Astrocyte (in vitro differentiated cells and primary cell): ENCODE results near the gene TEX19. TPM values are rescaled to one million over a fixed set of nuclear protein-coding genes. Genes with fewer than 3 reads are reported as not detected.
"Not testable (repeated sequence)": the region's sequence is repeated elsewhere in the genome, so short reads cannot be mapped to it uniquely, and the experiment has no call there.

Experiments used
- DNase-seq: peaks from one replicate; pipeline ENCODE4 v3.0.0-alpha.2; 2010; ENCODE audit warnings: low read depth
- FAIRE-seq: peaks from 2 replicates; lab custom pipeline; 2011; peaks lifted over from hg19 to GRCh38; lab: Jason Lieb, UNC
- H2AFZ ChIP-seq: 2 replicates; pipeline ENCODE4 v1.6.0; 2012; ENCODE audit warnings: low read depth, low read length, inconsistent platforms
- H3K27ac ChIP-seq: 2 replicates; pipeline ENCODE4 v1.5.1; 2011; ENCODE audit warnings: low read depth, low read length, inconsistent platforms
- H3K27me3 ChIP-seq: 2 replicates; pipeline ENCODE4 v1.6.0; 2011; ENCODE audit warnings: low read length, inconsistent platforms; ENCODE audit not compliant: insufficient read depth
- H3K36me3 ChIP-seq: 2 replicates; pipeline ENCODE4 v1.5.1; 2011; ENCODE audit warnings: low read length, inconsistent platforms; ENCODE audit not compliant: insufficient read depth
- H3K4me1 ChIP-seq: 2 replicates; pipeline ENCODE4 v1.5.1; 2011; ENCODE audit warnings: low read length, inconsistent platforms; ENCODE audit not compliant: insufficient read depth
- H3K4me2 ChIP-seq: 2 replicates; pipeline ENCODE4 v1.6.0; 2012; ENCODE audit warnings: low read length, inconsistent platforms
- H3K4me3 ChIP-seq: 2 replicates; pipeline ENCODE4 v1.5.1; 2011; ENCODE audit warnings: low read depth, mild to moderate bottlenecking, low read length, inconsistent platforms; ENCODE audit not compliant: insufficient read depth
- H3K79me2 ChIP-seq: 2 replicates; pipeline ENCODE4 v1.6.0; 2012; ENCODE audit warnings: mild to moderate bottlenecking, low read length, inconsistent platforms; ENCODE audit not compliant: insufficient read depth
- H3K9ac ChIP-seq: 2 replicates; pipeline ENCODE4 v1.6.0; 2012; ENCODE audit warnings: mild to moderate bottlenecking, low read length, inconsistent platforms
- H3K9me3 ChIP-seq: 2 replicates; pipeline ENCODE4 v1.5.1; 2012; ENCODE audit warnings: low read depth, mild to moderate bottlenecking, low read length, inconsistent platforms; ENCODE audit not compliant: insufficient read depth
- H4K20me1 ChIP-seq: 2 replicates; pipeline ENCODE4 v1.6.0; 2012; ENCODE audit warnings: low read length, inconsistent platforms; ENCODE audit not compliant: insufficient read depth
- H3K27ac Mint-ChIP-seq: one replicate; pipeline ENCODE4 v1.8.0; 2021; ENCODE audit warnings: mild to moderate bottlenecking, mixed read lengths; ENCODE audit not compliant: unreplicated experiment
- H3K27me3 Mint-ChIP-seq: one replicate; pipeline ENCODE4 v1.8.0; 2021; ENCODE audit warnings: low read depth, mixed read lengths; ENCODE audit not compliant: unreplicated experiment
- H3K36me3 Mint-ChIP-seq: one replicate; pipeline ENCODE4 v1.8.0; 2021; ENCODE audit warnings: low read depth, mixed read lengths; ENCODE audit not compliant: unreplicated experiment
- H3K4me1 Mint-ChIP-seq: one replicate; pipeline ENCODE4 v1.8.0; 2021; ENCODE audit warnings: low read depth, mixed read lengths; ENCODE audit not compliant: unreplicated experiment
- H3K4me3 Mint-ChIP-seq: one replicate; pipeline ENCODE4 v1.8.0; 2021; ENCODE audit warnings: mild to moderate bottlenecking, moderate library complexity, mixed read lengths; ENCODE audit not compliant: unreplicated experiment
- H3K9me3 Mint-ChIP-seq: one replicate; pipeline ENCODE4 v1.8.0; 2021; ENCODE audit warnings: mild to moderate bottlenecking, mixed read lengths; ENCODE audit not compliant: unreplicated experiment
- CTCF ChIP-seq: IDR thresholded peaks from 2 replicates; pipeline ENCODE4 v1.5.1; 2011; ENCODE audit warnings: low read depth, mild to moderate bottlenecking, inconsistent platforms, low read length, moderate library complexity; ENCODE audit not compliant: insufficient read depth
- EZH2 ChIP-seq: IDR thresholded peaks from 2 replicates; pipeline ENCODE4 v1.6.1; 2012; ENCODE audit warnings: mild to moderate bottlenecking, low read length, inconsistent platforms; ENCODE audit not compliant: insufficient read depth
- total RNA-seq: library from RNA; stranded (reverse); gene quantifications from 2 replicates; pipeline ENCODE4 v1.2.1, GENCODE V29; 2021

TEX19 gene
- total RNA-seq, 1 donor from 2014 or later, result not detected

- H3K4me2 ChIP-seq, result no peak overlapping the region
- H3K27me3 Mint-ChIP-seq, result peaks cover 32% of the 10 kb centered on the region
- peak; percentile 53 for DNase-seq
These were observed 3.1 kb upstream of the TEX19 start for GRCh38 chr17:82355770-82356427.

GRCh38 chr17:82356845-82357355 is 2.1 kb upstream of the TEX19 start:
- Histone ChIP-seq H3K79me2 (no peaks in the 10 kb centered on the region), H3K4me3 (no peak overlapping the region), H3K9ac (no peak overlapping the region), H3K27ac (no peak overlapping the region), H3K36me3 (no peaks in the 10 kb centered on the region), H3K4me2 (no peak overlapping the region), H2AFZ (no peak overlapping the region), H3K4me1 (peaks cover 10% of the 10 kb centered on the region), H3K9me3 (no peaks in the 10 kb centered on the region), H4K20me1 (peaks cover 3% of the 10 kb centered on the region), H3K27me3 (peaks cover 2% of the 10 kb centered on the region)
- peaks cover 31% of the 10 kb centered on the region for H3K27me3 Mint-ChIP-seq
- FAIRE-seq, result no peak
- no peaks in the 10 kb centered on the region for H3K9me3 Mint-ChIP-seq
- peaks cover 3% of the 10 kb centered on the region for H3K4me1 Mint-ChIP-seq
- no peak for TF ChIP-seq EZH2
- no peak for TF ChIP-seq CTCF
- H3K36me3 Mint-ChIP-seq, result peaks cover 1% of the 10 kb centered on the region
- H3K4me3 Mint-ChIP-seq, result no peak overlapping the region
- DNase-seq, result no peak
- no peak overlapping the region for H3K27ac Mint-ChIP-seq

More at GRCh38 chr17:82355770-82356427, 3.1 kb upstream of the TEX19 start:
- H3K79me2 ChIP-seq, result no peaks in the 10 kb centered on the region
- H4K20me1 ChIP-seq, result peaks cover 3% of the 10 kb centered on the region
- Mint-ChIP-seq H3K36me3 (peaks cover 1% of the 10 kb centered on the region), H3K4me3 (no peak overlapping the region), H3K27ac (no peak overlapping the region), H3K9me3 (no peaks in the 10 kb centered on the region), H3K4me1 (peaks cover 3% of the 10 kb centered on the region)
- no peaks in the 10 kb centered on the region for H3K36me3 ChIP-seq
- peaks cover 2% of the 10 kb centered on the region for H3K27me3 ChIP-seq
- H2AFZ ChIP-seq, result no peak overlapping the region
- H3K9ac ChIP-seq, result no peak overlapping the region
- H3K9me3 ChIP-seq, result no peaks in the 10 kb centered on the region
- H3K4me1 ChIP-seq, result peaks cover 10% of the 10 kb centered on the region
- no peak overlapping the region for H3K4me3 ChIP-seq
- FAIRE-seq, result no peak
- no peak overlapping the region for H3K27ac ChIP-seq
- TF ChIP-seq EZH2 (no peak), CTCF (no peak)

- H4K20me1 ChIP-seq, result no peaks in the 10 kb centered on the region
- Mint-ChIP-seq H3K36me3 (peaks cover 1% of the 10 kb centered on the region), H3K9me3 (no peaks in the 10 kb centered on the region), H3K27me3 (peaks cover 30% of the 10 kb centered on the region), H3K27ac (no peak overlapping the region), H3K4me1 (peaks cover 3% of the 10 kb centered on the region), H3K4me3 (no peak overlapping the region)
- TF ChIP-seq CTCF, result no peak
- no peak overlapping the region for H3K4me2 ChIP-seq
- FAIRE-seq (no peak), DNase-seq (no peak)
- H3K79me2 ChIP-seq, result no peaks in the 10 kb centered on the region
- no peaks in the 10 kb centered on the region for H3K9me3 ChIP-seq
- H3K27ac ChIP-seq, result no peak overlapping the region
- peaks cover 10% of the 10 kb centered on the region for H3K4me1 ChIP-seq
- H3K4me3 ChIP-seq, result no peak overlapping the region
- H3K9ac ChIP-seq, result no peak overlapping the region
- no peaks in the 10 kb centered on the region for H3K36me3 ChIP-seq
- H2AFZ ChIP-seq, result no peak overlapping the region
- H3K27me3 ChIP-seq, result peaks cover 2% of the 10 kb centered on the region
These were observed 1.7 kb upstream of the TEX19 start for GRCh38 chr17:82357394-82357793.

- DNase-seq, H3K36me3 Mint-ChIP-seq, H2AFZ ChIP-seq, H3K27ac ChIP-seq, H3K4me1 ChIP-seq, H3K9me3 ChIP-seq, H3K4me3 ChIP-seq, H3K27ac Mint-ChIP-seq, H3K36me3 ChIP-seq, H3K9me3 Mint-ChIP-seq, H3K9ac ChIP-seq, H3K79me2 ChIP-seq, H3K4me3 Mint-ChIP-seq, H3K27me3 ChIP-seq, H3K4me1 Mint-ChIP-seq, H4K20me1 ChIP-seq, H3K4me2 ChIP-seq: not testable (repeated sequence)
- peak; percentile 32 for FAIRE-seq
- H3K27me3 Mint-ChIP-seq, result peaks cover 41% of the 10 kb centered on the region
These were observed 516 bp downstream of the TEX19 start for GRCh38 chr17:82359451-82360074.
